Muscle of back (tissue), 11 donors: ENCODE results near the gene POC1B. TPM values are rescaled to one million over a fixed set of nuclear protein-coding genes. Genes with fewer than 3 reads are reported as not detected.

Experiments used
- DNase-seq, 3 donors: peaks; one replicate each; pipeline versions ENCODE4 v3.0.0 to v3.0.0-alpha.2; 2013
- polyA plus RNA-seq, 10 donors: library from polyadenylated mRNA; unstranded; fragments of 120-200 nt; gene quantifications; one replicate each; pipeline ENCODE4 v1.2.1, GENCODE V29; 2013; ENCODE audit not compliant: insufficient read length in 10 of 10

POC1B gene
- polyA plus RNA-seq, 10 donors, result 8.3 to 13.4 (median 10.5) TPM

DNA sequence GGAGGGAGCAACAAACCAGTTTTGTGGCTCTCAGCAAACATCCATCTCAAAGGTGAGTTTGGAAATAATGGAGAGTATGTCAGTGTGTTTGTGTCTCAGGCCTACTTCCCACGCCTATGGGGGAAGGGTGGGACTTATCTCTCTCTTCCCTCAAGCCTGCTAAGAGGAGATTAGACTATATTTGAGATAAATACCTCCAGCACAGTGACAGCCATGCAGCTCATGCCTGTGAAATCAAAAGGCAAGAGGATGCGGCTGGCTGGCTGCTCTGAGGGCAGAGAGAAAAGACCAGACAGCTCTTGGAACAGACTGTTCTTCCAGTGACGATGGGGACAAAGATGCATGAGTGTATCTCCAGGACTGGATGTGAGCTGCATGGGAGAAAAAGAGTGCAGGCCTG is 14.7 kb upstream of the POC1B start:
- no peak for DNase-seq

GRCh38 chr12:89539426-89540223 is 13.8 kb upstream of the POC1B start:
- no peak for DNase-seq

DNA sequence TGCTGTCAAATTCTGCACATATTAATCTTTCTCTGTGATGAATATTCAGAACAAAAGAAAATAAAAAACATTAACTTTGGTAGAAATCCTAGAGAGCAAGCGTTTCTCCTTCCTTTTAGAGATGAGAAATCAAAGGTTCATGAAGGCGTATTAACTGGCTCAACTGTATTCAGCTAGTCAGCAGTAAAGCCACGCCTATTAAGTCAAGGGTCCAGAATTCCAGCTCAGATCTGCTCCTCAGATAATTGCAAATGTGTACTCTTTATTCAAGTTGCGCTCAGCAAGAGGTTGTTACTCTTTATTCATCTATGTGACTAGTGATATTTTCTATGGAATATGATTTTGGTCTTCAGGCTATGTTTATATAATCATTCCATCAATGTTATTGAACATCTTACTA is 13.1 kb upstream of the POC1B start:
- DNase-seq, result no peak

GRCh38 chr12:89537389-89537788 is 11.5 kb upstream of the POC1B start:
- DNase-seq, result no peak

DNA sequence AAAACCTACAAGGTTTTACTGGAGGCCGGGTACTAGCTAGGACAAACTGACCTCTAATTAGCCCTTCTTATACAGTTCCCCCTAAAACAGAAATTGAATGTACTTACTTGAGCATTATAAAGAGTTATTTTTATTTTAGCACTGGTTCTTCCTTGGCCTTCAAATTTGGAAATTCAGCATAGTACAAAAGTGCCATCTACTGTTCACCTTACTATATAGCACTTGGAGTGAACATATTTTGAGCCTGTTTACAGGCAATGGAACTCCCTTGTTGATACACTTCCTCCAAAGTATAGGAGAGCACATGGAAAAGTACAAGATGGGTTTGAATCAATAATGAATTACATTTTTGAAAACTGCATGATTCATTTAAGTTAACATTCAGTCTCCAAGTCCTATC is 3.9 kb upstream of the POC1B start:
- DNase-seq, result peak; percentile 34 to 71 (median 58)

- no peak for DNase-seq
Observed at GRCh38 chr12:89528434-89528833, 2.6 kb upstream of the POC1B start.

DNA sequence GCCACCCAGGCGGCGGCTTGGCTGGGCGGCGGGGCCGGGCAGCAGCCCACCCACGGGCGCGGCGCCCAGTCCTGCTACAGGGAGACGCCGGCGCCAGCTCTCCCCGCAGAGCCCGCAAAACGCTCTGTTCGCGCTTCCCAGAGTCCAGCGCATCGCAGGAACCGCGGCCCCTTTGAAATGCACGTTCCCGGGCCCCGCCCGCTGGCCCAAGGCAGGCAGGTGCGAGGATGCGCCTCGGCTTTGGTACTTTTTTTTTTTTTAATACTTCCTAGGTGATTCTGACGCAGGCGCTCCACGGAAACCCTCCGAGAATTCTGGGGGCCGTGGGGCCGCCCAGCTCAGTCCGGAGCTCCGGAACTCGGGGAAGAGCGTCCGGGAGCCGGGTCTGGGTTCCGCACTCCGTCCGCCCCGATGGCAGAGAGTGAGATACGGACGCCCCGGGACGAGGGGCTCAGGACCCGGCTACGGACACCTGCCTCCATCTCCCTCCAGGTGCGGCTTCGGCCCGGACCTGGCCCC is 483 bp downstream of the POC1B start:
- DNase-seq, result peak in 2 of 3 donors; percentile 18 to 61

DNA sequence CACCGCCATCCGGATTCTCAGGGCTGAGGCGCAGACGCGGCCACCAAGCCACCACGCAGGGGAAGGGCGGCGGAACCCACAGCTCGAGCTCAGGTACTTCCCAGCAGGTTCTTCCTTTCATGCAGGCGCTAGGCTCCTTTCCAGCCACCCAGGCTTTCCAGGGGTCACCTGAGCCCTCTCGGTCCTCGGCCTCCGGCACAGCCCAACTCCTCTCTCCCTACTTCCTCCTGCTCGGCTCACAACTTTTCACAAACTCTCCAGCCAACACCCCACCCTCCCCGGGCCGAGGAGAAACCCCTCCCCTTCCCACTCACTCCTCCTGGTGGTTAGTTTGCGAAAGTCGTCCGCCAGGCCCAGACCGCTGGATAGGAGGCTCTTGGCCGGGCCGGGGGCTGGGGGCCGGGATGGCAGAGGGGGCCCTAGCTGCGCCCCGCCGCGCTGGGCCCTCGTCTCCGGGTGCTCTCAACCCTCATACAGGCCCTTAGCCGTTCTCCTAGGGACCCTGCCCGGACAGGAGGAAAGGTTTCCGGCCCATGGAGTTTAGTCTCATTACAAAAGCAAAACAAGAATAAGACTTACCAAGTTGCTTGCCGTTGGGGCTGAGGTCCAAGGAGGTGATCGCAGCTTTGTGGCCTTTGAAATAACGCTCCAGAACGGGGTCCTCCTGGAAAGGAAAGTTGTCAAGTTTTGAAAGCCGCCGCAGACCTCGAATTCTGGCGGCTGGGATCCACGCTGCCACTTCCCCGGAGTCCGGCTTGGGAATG is 1.1 kb downstream of the POC1B start, which contains the start of gene GALNT4:
Gene GALNT4, minus strand, starts transcription at position 256 of the 764 bp plus-strand sequence. Its CDS starts 247 bp downstream, at position 9.
- DNase-seq, result peak; percentile 85 to 96 (median 91)

DNA sequence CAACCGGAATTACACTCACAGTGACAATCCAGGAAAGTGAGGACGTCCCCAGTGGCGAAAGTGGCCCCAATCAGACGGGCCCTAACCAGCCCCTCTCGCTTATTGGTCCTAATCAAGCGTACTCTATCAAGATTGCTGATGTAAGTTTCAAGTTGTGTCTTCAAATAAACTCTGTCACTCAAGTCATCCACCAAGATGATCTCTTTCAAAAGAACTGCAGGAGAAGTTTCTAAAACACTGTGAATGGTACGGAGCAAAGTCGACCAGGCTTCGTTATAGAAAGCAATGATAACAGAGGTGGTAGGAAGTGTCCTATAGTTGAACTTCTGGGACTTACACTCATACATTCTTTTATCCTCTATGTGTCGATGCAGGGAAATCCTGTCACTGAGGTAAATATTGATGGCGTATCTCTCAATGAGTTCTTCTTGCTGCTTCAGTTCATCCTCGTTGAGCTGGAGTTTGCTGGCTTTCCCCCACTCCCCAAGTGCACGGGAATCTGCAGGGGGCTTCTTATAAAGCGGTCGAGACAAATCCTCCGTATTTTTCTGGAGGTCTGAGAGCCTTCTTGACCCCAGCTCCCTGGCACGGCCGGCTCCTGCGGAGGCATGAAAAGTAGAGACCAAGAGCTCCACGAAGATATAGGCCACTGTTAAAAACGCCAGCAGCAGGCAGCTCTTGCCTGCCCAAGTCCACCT is 1.9 kb downstream of the POC1B start:
- no peak for DNase-seq

GRCh38 chr12:89523393-89523792 is 2.5 kb downstream of the POC1B start:
- no peak for DNase-seq

DNA sequence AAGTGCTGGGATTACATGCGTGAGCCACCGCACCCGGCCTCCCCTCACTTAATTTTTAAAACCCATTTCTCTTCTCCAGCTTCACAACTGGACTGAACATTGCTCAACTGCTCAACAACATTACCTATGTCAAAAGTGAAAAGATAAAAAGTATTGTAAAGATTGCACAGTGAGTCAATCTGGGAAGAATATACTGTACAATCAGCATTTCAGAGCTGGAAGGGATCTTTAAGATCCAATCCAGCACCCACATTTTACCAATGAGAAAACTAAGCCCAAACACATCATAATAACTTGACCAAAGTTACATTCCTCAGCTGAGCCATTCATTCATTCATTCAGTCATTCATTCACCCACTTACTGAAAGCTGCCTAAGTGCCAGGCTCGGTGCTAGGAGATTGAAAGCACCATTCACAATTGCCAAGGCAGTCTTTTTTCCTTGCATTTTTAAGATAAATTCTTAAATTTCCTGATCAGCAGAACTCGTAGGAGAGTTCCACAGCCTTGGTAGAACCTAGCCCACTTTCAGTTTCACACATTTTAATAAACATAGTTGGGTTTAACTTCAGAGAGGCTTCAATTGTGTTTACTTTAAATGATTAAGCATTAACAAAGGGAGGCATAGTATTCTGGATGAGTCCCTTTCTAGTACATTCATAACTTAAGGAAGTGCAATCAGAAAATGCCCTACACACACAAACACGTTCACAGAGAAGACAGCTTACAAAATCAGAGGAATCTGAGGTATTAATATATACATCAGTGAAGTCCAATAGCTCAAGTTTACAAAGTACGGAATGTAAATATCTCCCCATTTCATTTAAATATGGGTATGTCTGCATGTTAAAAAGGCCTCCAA is 4.3 kb downstream of the POC1B start:
- no peak for DNase-seq

DNA sequence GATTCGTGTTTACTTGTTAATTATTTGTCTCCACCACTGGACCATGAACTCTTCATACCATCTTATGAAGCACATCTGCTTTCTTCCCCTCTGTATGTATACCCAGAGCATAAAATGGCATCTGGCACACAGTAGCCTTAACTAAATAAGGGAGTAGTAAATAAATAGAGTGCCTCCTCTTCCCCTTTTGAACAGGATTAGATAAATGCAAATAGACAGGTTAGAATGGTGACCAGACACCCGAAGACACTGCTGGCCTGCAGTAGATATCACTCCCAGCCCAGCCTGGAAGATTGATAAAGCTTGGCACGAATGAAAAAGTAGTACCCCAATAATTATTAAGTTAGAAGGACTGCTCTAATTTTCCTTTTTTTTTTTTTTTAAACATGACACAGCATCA is 8.1 kb downstream of the POC1B start:
- DNase-seq, result no peak

- no peak for DNase-seq
Observed at GRCh38 chr12:89516633-89517032, 9.2 kb downstream of the POC1B start.

DNA sequence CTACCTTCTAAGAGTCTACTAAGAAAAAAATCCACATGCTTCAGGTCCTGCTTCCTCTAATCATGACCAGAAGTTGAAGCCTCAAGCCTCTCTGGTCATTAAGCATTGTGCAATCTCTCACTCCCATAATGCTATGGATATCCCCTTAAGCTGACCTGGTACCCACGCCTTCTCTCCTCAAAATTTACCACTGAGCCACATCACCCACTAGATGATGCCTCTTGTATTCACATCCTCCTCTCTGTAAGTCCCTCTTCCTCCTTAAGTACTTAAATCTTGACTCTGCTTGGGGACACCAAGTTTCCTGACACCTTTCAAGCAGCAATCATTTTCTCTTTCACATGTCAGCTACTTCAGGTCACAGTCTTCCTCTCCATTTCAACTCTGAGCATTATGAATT is 11.1 kb downstream of the POC1B start:
- no peak for DNase-seq

DNA sequence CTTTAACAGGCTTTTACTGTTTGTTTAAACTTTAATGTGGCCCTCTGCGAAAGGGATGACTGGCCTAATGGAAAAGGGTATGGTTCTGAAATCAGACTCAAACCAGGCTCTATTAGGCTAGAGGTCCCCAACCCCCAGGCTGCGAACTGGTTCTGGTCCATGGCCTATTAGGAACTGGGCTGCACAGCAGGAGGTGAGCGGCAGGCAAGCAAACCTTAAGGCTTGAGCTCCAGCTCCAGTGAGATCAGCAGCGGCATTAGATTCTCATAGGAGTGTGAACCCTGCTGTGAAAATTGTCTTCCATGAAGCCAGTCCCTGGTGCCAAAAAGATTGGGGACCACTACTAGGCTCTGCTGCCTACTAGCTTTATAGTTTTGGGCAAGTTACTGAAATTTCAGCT is 12.3 kb downstream of the POC1B start:
- DNase-seq, result no peak

GRCh38 chr12:89507015-89507824 is 18.6 kb downstream of the POC1B start:
- no peak for DNase-seq

GRCh38 chr12:89506050-89506449 is 19.8 kb downstream of the POC1B start:
- no peak for DNase-seq

DNA sequence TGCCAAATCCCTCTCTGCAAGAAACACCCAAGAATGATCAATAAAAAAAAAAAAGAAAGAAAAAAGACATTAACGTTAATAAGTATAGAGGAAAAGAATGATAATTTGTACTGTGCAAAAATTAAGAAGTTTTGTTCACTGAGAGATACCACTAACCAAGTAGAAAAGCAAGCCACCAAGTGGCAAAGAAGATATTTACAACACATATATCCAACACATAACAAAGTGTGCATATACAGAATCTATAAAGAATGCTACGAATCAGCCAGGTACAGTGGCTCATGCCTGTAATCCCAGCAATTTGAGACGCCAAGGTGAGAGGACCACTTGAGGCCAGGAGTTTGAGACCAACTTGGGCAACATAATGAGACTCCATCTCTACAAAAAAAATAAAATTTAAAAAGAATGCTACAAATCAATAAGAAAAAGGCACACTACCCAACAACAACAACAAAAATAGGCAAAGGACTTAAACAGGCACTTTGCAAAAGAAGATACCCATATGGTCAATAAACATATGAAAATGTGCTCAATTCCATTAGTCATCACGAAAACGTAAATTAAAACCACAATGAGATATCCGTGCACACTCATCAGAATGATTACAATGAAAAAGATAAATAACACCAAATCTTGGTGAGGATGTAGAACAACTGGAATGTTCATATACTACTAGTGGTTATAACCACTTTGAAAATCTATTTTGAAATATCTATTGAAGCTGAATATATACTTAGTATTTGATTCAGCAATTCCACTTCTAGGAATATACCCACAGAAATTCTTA is 21.1 kb downstream of the POC1B start:
- no peak for DNase-seq

DNA sequence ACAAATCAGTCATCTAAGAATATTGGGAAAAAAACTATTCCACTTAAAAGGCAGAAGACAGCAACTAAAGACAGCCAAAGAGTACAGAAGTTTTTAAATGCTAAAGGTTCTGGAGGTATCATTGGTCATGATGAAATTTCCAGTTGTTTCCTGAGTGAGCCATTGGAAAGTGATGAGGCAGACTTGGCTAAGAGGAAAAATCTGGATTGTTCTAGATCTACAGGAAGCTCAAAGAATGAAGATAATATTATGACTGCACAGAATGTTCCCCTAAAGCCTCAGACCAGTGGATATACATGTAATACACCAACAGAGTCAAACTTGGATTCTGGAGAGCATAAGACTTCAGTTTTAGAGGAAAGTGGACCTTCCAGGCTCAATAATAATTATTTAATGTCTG is 24.1 kb downstream of the POC1B start:
- DNase-seq, result no peak

- DNase-seq, result no peak
Observed at GRCh38 chr12:89499857-89500256, 26.0 kb downstream of the POC1B start.
